A673 (cell line): Measurements from ENCODE around the gene TXNRD3. TPM values are rescaled to one million over a fixed set of nuclear protein-coding genes. Genes with fewer than 3 reads are reported as not detected.
A peak's percentile ranks its signal among the peaks of the same experiment; 100 is the strongest.
"Not testable (repeated sequence)": the region's sequence is repeated elsewhere in the genome, so short reads cannot be mapped to it uniquely, and the experiment has no call there.

Experiments
- BruUV-seq: library from RNA; stranded (reverse); fragments of 400-500 nt; replicated peaks from 2 replicates; lab custom pipeline; 2021; lab: Mats Ljungman, UMichigan
- CTCF ChIA-PET: fragments of 300-600 bp; sonication (Branson Sonifier 250); formaldehyde crosslinking; loops from one replicate; lab custom pipeline; 2022; ENCODE audit warnings: antibody characterized with exemption; lab: Charles Lee
- POLR2A ChIA-PET: fragments of 300-600 bp; sonication (Branson Sonifier 250); formaldehyde crosslinking; loops from one replicate; lab custom pipeline; 2022; ENCODE audit warnings: antibody characterized with exemption; ENCODE audit not compliant: low non-redundant PET; lab: Charles Lee
- DNase-seq: peaks from one replicate; pipeline ENCODE4 v3.0.0-alpha.2; 2015; ENCODE audit warnings: low spot score
- H3K27ac ChIP-seq: fragments of 200-600 bp; sonication (generic); 2 replicates; pipeline ENCODE4 v1.5.1; 2016; ENCODE audit warnings: mixed run types, low read depth, mild to moderate bottlenecking, mixed read lengths, antibody characterized with exemption, low read length; ENCODE audit not compliant: poor library complexity, severe bottlenecking
- H3K27me3 ChIP-seq: fragments of 200-600 bp; sonication (generic); replicated peaks from 2 replicates; pipeline ENCODE4 v1.6.1; 2017; ENCODE audit warnings: mixed run types, low read depth, mild to moderate bottlenecking, mixed read lengths, antibody characterized with exemption, low read length; ENCODE audit not compliant: insufficient read depth, poor library complexity
- H3K36me3 ChIP-seq: fragments of 200-600 bp; sonication (generic); 2 replicates; pipeline ENCODE4 v1.6.1; 2016; ENCODE audit warnings: mixed run types, mild to moderate bottlenecking, mixed read lengths, antibody characterized with exemption, low read length; ENCODE audit not compliant: insufficient read depth, poor library complexity, severe bottlenecking
- H3K4me1 ChIP-seq: fragments of 200-600 bp; sonication (generic); 2 replicates; pipeline ENCODE4 v1.6.1; 2017; ENCODE audit warnings: mixed run types, mild to moderate bottlenecking, mixed read lengths, antibody characterized with exemption, low read length; ENCODE audit not compliant: insufficient read depth, poor library complexity, severe bottlenecking
- H3K4me3 ChIP-seq: fragments of 200-600 bp; sonication (generic); 2 replicates; pipeline ENCODE4 v1.5.1; 2016; ENCODE audit warnings: low read depth, mixed run types, mild to moderate bottlenecking, mixed read lengths, low read length; ENCODE audit not compliant: poor library complexity, severe bottlenecking
- H3K9me3 ChIP-seq: fragments of 200-600 bp; sonication (generic); 2 replicates; pipeline ENCODE4 v1.6.1; 2016; ENCODE audit warnings: mixed run types, low read depth, mild to moderate bottlenecking, mixed read lengths, antibody characterized with exemption, low read length; ENCODE audit not compliant: poor library complexity, severe bottlenecking
- CTCF ChIP-seq: fragments of 300-800, 200-600 bp; sonication (generic); conservative IDR thresholded peaks from 2 replicates; pipeline ENCODE4 v1.5.1; 2017; ENCODE audit warnings: low read depth, mild to moderate bottlenecking, antibody characterized with exemption, low read length, moderate library complexity, mixed read lengths
- EZH2 ChIP-seq: fragments of 200-600 bp; sonication (generic); IDR thresholded peaks from 2 replicates; pipeline ENCODE4 v1.6.1; 2017; ENCODE audit warnings: borderline replicate concordance, low read depth, mild to moderate bottlenecking, mixed read lengths, antibody characterized with exemption, low read length; ENCODE audit not compliant: poor library complexity, severe bottlenecking
- intact Hi-C: fragments of 100-400 bp; cut with micrococcal nuclease; formaldehyde crosslinking; loops from one replicate; pipeline ENCODE4 v1.10.0; 2022; ENCODE audit not compliant: unreplicated experiment
- total RNA-seq: library from RNA; stranded (reverse); gene quantifications from 2 replicates; pipeline ENCODE4 v1.2.3, GENCODE V29; 2021

Gene TXNRD3
- total RNA-seq, 1 experiment from 2014 or later, result 4.1 TPM

- no TSS peak for BruUV-seq
- CTCF ChIA-PET, result no interaction called here
- H3K27me3 ChIP-seq, result no peaks in the 10 kb centered on the region
- TF ChIP-seq CTCF (no peak), EZH2 (no peak)
- H3K36me3 ChIP-seq, result no peaks in the 10 kb centered on the region
- H3K9me3 ChIP-seq, result no peaks in the 10 kb centered on the region
- no peaks in the 10 kb centered on the region for H3K4me1 ChIP-seq
- intact Hi-C loops, result no loop called here
- no peak for DNase-seq
- POLR2A ChIA-PET, result no interaction called here
- H3K4me3 ChIP-seq, result no peak overlapping the region
- no peak overlapping the region for H3K27ac ChIP-seq
Observed at GRCh38 chr3:126634803-126635202, 20.1 kb downstream of the TXNRD3 start.

GRCh38 chr3:126630020-126630419 lies 24.9 kb downstream of the TXNRD3 start:
- peak; percentile 29 for DNase-seq
- Histone ChIP-seq H3K36me3 (no peaks in the 10 kb centered on the region), H3K9me3 (no peaks in the 10 kb centered on the region), H3K27ac (no peak overlapping the region), H3K27me3 (no peaks in the 10 kb centered on the region), H3K4me1 (no peaks in the 10 kb centered on the region), H3K4me3 (no peak overlapping the region)
- CTCF ChIA-PET, result no interaction called here
- POLR2A ChIA-PET, result no interaction called here
- TF ChIP-seq EZH2, result no peak
- no peak for TF ChIP-seq CTCF
- no TSS peak for BruUV-seq
- intact Hi-C loops, result no loop called here

- intact Hi-C loops, DNase-seq, H3K36me3 ChIP-seq, BruUV-seq, H3K27ac ChIP-seq, H3K4me3 ChIP-seq, POLR2A ChIA-PET, H3K27me3 ChIP-seq, H3K9me3 ChIP-seq: not testable (repeated sequence)
- CTCF ChIA-PET, result interaction anchor here (0.6 kb wide), 1 partner anchor 107 kb away, joined by 3 read pairs; no protein-coding TSS in a partner anchor
- peaks cover 15% of the 10 kb centered on the region for H3K4me1 ChIP-seq
Observed at GRCh38 chr3:126625735-126626134, 29.2 kb downstream of the TXNRD3 start.

- intact Hi-C loops, result no loop called here
- H3K27me3 ChIP-seq, result no peaks in the 10 kb centered on the region
- no peak overlapping the region for H3K4me3 ChIP-seq
- H3K4me1 ChIP-seq, result peaks cover 15% of the 10 kb centered on the region
- BruUV-seq, result no TSS peak
- DNase-seq, result no peak
- ChIA-PET POLR2A (no interaction called here), CTCF (no interaction called here)
- TF ChIP-seq CTCF (no peak), EZH2 (no peak)
- no peak overlapping the region for H3K27ac ChIP-seq
- no peaks in the 10 kb centered on the region for H3K36me3 ChIP-seq
- no peaks in the 10 kb centered on the region for H3K9me3 ChIP-seq
Observed at GRCh38 chr3:126622694-126623093, 32.2 kb downstream of the TXNRD3 start.
